Mesothelial cell of epicardium (in vitro differentiated cells): ENCODE measurements around the gene NR1H3. TPM values are rescaled to one million over a fixed set of nuclear protein-coding genes. Genes with fewer than 3 reads are reported as not detected.

Experiments used
- DNase-seq, 2 experiments: peaks; one replicate each; pipeline ENCODE4 v3.0.0; 2021; ENCODE audit warnings: low spot score in 2 of 2; ENCODE audit not compliant: unreplicated experiment in 2 of 2
- H3K27ac Mint-ChIP-seq: 2 replicates; pipeline ENCODE4 v1.8.0; 2021; ENCODE audit warnings: mixed read lengths
- H3K27me3 Mint-ChIP-seq: 2 replicates; pipeline ENCODE4 v1.8.0; 2021; ENCODE audit warnings: low read depth, mixed read lengths
- H3K36me3 Mint-ChIP-seq: 2 replicates; pipeline ENCODE4 v1.8.0; 2021; ENCODE audit warnings: mixed read lengths
- H3K4me1 Mint-ChIP-seq: 2 replicates; pipeline ENCODE4 v1.8.0; 2021; ENCODE audit warnings: mixed read lengths
- H3K4me3 Mint-ChIP-seq: 2 replicates; pipeline ENCODE4 v1.8.0; 2021; ENCODE audit warnings: mild to moderate bottlenecking, moderate library complexity, mixed read lengths
- H3K9me3 Mint-ChIP-seq: 2 replicates; pipeline ENCODE4 v1.8.0; 2021; ENCODE audit warnings: mixed read lengths
- CTCF ChIP-seq: fragments of 200-600 bp; sonication (generic); IDR thresholded peaks from one replicate; pipeline ENCODE4 v1.5.0; 2021; ENCODE audit warnings: antibody characterized with exemption; ENCODE audit not compliant: unreplicated experiment
- total RNA-seq: library from RNA; stranded (reverse); gene quantifications from 3 replicates; pipeline ENCODE4 v1.2.1, GENCODE V29; 2021

NR1H3 gene
- total RNA-seq, 1 donor from 2014 or later, result 26.5 TPM

DNA sequence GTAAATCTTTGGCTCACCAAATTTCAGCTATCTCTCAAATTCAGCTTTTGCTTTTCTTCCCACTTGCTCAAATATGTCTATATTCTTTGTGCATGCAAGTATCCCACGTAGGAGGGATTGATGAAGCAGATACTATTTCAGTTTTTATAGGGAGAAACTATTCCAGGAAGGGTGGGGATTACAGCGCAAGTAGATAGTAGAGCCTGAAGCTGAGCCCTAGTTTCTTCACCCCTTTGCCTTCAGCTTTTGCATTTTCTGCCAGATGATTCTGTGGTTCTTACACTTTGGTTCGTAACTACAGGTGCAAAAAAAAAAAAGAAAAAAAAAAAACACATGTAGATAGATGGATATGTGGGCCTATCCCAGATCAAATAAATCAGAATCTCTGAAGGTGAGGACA is 6.0 kb upstream of the NR1H3 start:
- no peak for DNase-seq
- Mint-ChIP-seq H3K36me3 (no peaks in the 10 kb centered on the region), H3K27me3 (no peaks in the 10 kb centered on the region), H3K4me1 (peaks cover 28% of the 10 kb centered on the region), H3K9me3 (no peaks in the 10 kb centered on the region), H3K4me3 (no peak overlapping the region), H3K27ac (peak overlapping the region; percentile 25)
- no peak for TF ChIP-seq CTCF

GRCh38 chr11:47253660-47254059 is 4.1 kb upstream of the NR1H3 start:
- Mint-ChIP-seq H3K27me3 (no peaks in the 10 kb centered on the region), H3K36me3 (no peaks in the 10 kb centered on the region), H3K4me3 (no peak overlapping the region), H3K4me1 (peaks cover 34% of the 10 kb centered on the region), H3K9me3 (no peaks in the 10 kb centered on the region), H3K27ac (peak overlapping the region; percentile 25)
- no peak for TF ChIP-seq CTCF
- DNase-seq, result no peak

DNA sequence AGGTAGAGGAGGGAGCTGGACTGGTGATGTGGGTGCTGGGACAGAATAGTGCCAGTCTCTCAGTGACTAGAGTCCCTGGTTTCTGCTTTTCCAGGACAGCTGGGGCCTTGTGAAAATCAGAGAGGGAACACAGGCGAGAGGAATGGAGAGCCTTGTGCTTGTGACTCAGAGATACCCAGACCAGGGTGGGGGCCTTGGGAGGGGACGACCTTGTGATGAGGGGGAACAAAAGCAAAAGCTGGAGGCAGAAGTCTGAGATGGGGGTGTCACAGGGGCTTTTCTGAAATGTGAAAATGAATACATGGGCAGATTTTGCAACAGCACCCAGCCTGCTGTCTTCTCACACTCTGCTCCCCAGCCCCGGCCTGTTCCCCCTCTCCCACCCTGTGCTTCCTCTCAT is 3.4 kb upstream of the NR1H3 start:
- Mint-ChIP-seq H3K4me3 (no peak overlapping the region), H3K27ac (peak overlapping the region; percentile 96), H3K9me3 (no peaks in the 10 kb centered on the region), H3K36me3 (no peaks in the 10 kb centered on the region), H3K27me3 (no peaks in the 10 kb centered on the region), H3K4me1 (peaks cover 36% of the 10 kb centered on the region)
- TF ChIP-seq CTCF, result no peak
- DNase-seq, result no peak

GRCh38 chr11:47256374-47256773 is 1.4 kb upstream of the NR1H3 start:
- no peak for DNase-seq
- TF ChIP-seq CTCF, result no peak
- Mint-ChIP-seq H3K9me3 (no peaks in the 10 kb centered on the region), H3K27me3 (no peaks in the 10 kb centered on the region), H3K36me3 (no peaks in the 10 kb centered on the region), H3K4me3 (no peak overlapping the region), H3K4me1 (peaks cover 34% of the 10 kb centered on the region), H3K27ac (no peak overlapping the region)

GRCh38 chr11:47257177-47257516 is 649 bp upstream of the NR1H3 start:
- H3K4me1 Mint-ChIP-seq, result peaks cover 31% of the 10 kb centered on the region
- no peaks in the 10 kb centered on the region for H3K9me3 Mint-ChIP-seq
- peak overlapping the region; percentile 54 for H3K4me3 Mint-ChIP-seq
- H3K27me3 Mint-ChIP-seq, result no peaks in the 10 kb centered on the region
- H3K36me3 Mint-ChIP-seq, result no peaks in the 10 kb centered on the region
- peak overlapping the region; percentile 87 for H3K27ac Mint-ChIP-seq
- no peak for TF ChIP-seq CTCF
- DNase-seq, result no peak

GRCh38 chr11:47258317-47258902 is 614 bp downstream of the NR1H3 start:
- H3K36me3 Mint-ChIP-seq, result no peaks in the 10 kb centered on the region
- peak overlapping the region; percentile 93 for H3K27ac Mint-ChIP-seq
- H3K4me1 Mint-ChIP-seq, result peaks cover 31% of the 10 kb centered on the region
- TF ChIP-seq CTCF, result no peak
- H3K4me3 Mint-ChIP-seq, result peak overlapping the region; percentile 54
- no peak for DNase-seq
- no peaks in the 10 kb centered on the region for H3K9me3 Mint-ChIP-seq
- H3K27me3 Mint-ChIP-seq, result no peaks in the 10 kb centered on the region
